GM08714 (cell line): ENCODE data around the gene NKX3-2.
A peak's percentile ranks its signal among the peaks of the same experiment; 100 is the strongest.

Source experiments
- H3K4me3 ChIP-seq: fragments of 200-500 bp; sonication (Bioruptor generic); 2 replicates; pipeline ENCODE4 v1.5.1; 2014; ENCODE audit warnings: mild to moderate bottlenecking, low read length, inconsistent platforms
- ZNF274 ChIP-seq: IDR thresholded peaks from 2 replicates; pipeline ENCODE4 v1.6.1; 2012; ENCODE audit warnings: mild to moderate bottlenecking, low read depth, low read length

Gene NKX3-2

DNA sequence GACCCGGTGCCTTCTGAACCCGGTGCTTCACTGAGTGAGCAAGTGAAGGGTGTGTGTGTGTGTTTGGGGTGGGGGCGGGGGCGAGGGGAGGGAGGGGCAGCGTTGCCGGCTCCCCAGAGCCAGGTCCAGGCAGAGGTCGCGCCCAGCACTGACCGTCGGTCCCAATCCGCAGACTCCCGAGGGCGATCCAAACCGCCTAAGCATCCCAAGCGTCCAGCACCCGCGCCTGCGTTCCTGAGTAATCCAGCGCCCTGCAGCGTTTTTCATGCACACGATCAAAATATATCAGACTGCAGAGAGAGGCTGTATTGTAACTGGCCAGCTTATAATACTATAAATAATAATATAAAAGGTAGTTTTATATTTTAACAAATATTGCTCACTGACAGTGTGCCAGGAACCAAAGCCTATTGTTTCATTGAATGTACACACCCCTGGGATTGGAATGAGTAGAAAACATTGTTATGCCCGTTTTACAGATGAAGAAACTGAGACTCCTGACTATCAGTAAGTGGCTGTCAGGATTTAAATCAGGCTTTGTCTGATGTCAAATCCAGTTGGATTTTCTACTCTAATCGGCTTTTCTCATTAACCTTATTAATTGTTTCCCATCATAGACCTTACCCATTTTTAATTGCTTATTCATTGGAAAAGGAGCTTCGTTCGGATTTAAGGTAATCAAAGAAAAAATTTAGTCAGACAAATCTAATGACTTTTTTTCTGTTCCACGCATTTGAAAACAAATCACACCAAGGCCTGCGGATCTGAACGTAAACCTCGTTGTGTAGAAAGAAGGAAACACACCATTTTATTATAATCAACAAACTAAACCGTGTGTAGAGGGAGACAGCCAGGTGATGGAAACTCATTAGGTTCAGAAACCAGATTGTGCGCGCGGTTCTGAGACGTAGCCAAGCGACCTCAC, 4.0 kb upstream of the NKX3-2 start:
- peak overlapping the region; percentile 56; the same call in 1 of the 2 replicates for H3K4me3 ChIP-seq
- TF ChIP-seq ZNF274 = no peak

- no peak for TF ChIP-seq ZNF274
- peak overlapping the region; percentile 56; the same call in 1 of the 2 replicates for H3K4me3 ChIP-seq
Observed at GRCh38 chr4:13547485-13548041, 3.3 kb upstream of the NKX3-2 start.

- TF ChIP-seq ZNF274 = no peak
- H3K4me3 ChIP-seq = peak overlapping the region; percentile 56; the same call in 1 of the 2 replicates
Observed at GRCh38 chr4:13546941-13547484, 2.7 kb upstream of the NKX3-2 start.

DNA sequence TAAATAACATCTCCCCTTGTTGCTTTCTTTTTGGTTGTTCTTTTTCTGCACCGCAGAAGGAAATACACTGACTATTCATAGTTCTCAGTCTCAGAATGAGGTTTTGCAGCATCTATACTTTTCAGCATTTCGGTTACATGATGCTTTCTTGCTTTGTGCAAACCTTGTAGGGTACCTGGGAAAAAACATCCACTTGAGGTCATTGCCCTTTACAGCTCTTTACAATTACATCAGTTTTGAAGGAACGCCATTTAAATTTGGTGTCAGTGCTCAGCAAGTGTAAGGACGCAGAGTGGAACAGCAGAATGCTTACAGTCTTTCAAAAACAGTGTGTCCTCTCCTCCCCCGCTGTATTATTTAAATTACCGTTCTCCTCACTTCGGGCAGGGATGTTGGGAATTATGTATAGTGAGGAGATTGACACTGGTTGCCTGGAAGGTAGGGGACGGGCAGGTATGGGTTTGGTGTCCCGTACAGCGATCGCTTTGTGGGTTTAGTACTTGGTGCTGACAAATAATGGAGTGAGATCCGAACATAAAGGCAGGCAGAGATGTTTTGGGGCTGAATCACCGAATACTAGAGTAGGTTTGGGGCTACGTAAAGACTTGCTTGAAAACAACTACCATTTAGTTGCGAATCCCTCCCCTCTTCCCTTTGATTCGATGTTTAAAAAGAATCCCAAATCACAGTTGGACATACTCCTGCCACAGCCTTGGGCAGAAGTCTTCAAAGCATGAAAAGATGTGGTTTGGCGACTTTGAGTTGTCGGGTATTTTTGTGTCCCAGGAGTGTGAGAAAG, 2.0 kb upstream of the NKX3-2 start:
- no peak overlapping the region; the same call in 1 of the 2 replicates for H3K4me3 ChIP-seq
- TF ChIP-seq ZNF274 = no peak

- TF ChIP-seq ZNF274 = no peak
- no peak overlapping the region; the same call in 1 of the 2 replicates for H3K4me3 ChIP-seq
Observed at GRCh38 chr4:13545394-13545808, 1.1 kb upstream of the NKX3-2 start.

DNA sequence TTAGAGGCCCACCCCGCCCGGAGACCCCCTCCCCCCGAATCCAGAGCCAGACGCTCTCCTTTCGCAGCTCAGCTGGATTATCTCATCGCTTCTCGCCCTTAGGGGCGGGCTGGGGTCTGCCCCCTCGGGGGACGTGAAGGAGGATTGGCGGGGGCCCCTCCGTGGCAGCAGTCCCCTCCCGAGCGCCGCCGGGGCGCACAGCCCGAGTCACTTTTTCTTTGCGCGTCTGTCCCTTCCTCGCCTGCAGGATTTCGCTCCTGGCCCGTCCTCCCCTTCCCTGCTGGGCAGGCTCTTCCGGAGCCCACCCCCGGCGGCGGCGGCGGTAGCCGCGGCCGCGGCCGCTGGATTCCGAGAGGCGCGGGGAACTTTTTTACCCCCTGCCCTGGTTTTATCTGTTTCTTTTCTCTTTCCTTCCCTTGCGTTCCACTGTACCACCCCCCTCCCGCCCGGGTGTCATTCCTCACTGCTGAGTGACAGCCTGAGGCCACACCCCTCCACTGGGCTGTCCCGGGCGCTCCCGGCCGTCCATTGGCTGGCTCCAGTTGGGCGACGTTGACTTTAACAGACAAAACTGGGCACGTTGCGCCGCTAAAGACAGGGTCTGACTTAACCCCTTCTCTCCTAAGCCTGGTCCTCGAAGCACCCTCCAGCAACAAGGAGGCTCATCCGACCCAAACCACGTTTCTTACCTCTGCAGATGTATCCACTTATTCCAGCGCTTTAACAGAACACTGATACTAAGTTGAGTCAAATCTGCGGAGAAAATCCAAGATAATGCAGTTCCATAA, 492 bp upstream of the NKX3-2 start:
- no peak for TF ChIP-seq ZNF274
- peak overlapping the region; percentile 63 for H3K4me3 ChIP-seq

- H3K4me3 ChIP-seq = no peak overlapping the region
- no peak for TF ChIP-seq ZNF274
Observed at GRCh38 chr4:13543032-13543838, 1.1 kb downstream of the NKX3-2 start.

DNA sequence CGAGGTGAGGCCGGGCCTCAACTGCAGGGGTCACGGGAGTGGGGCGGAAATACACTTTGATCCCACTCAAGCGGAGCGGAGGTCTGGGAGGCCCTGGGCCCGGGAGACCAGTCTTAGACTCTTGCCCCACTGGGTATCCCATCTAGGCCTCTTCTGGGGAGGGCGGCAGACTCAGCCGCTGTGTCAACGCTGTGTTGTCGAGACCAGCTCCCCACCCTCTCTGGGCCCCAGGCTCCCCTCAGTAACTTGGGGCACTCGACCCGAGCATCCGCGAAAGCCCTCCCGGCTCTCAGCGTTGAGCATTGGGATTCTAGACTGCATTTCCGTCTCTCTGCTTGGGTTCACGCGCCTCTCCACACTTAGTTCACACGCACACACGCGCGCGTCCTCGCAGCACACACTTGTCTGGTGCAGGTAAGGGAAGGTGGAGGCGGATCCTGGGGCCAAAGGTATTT, 1.7 kb downstream of the NKX3-2 start:
- no peak overlapping the region for H3K4me3 ChIP-seq

GRCh38 chr4:13541720-13542576, 2.4 kb downstream of the NKX3-2 start:
- H3K4me3 ChIP-seq = no peak overlapping the region
- no peak for TF ChIP-seq ZNF274

More for the DNA sequence above, 1.7 kb downstream of the NKX3-2 start:
- no peak for TF ChIP-seq ZNF274

DNA sequence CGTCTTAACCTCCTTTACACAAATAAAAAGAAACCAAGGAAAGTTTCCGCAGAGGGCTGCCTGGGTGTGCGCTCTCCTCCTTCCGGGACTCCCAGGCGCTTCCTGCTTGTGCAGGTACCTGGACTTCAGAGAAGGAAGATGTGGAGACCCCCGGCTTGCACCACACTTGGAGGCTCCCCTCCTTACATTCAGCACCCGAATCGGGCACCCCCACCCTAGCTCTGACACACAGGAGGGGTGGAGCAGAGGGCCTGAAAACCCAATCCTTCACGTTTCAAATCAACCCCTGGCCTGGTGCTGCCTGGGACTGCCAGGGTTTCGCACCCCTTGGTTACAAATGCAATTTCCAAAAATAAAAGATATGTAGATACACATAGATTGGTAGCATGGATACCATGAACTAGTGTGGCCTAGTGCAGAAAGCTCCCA, 3.1 kb downstream of the NKX3-2 start:
- H3K4me3 ChIP-seq = no peak overlapping the region

GRCh38 chr4:13540446-13541175, 3.7 kb downstream of the NKX3-2 start:
- TF ChIP-seq ZNF274 = no peak
- H3K4me3 ChIP-seq = no peak overlapping the region

More for the DNA sequence above, 3.1 kb downstream of the NKX3-2 start:
- TF ChIP-seq ZNF274 = no peak
